NT2/D1 (cell line): Measurements from ENCODE around the gene DTNB.

Experiments used
- DNase-seq: peaks from one replicate; pipeline ENCODE4 v3.0.0-alpha.2; 2011; ENCODE audit warnings: low read depth, low spot score
- H3K27me3 ChIP-seq: 2 replicates; pipeline ENCODE4 v1.6.0; 2011; ENCODE audit warnings: mild to moderate bottlenecking; ENCODE audit not compliant: insufficient read length, insufficient read depth
- H3K36me3 ChIP-seq: 2 replicates; pipeline ENCODE4 v1.6.1; 2011; ENCODE audit warnings: mild to moderate bottlenecking, low read length, mixed read lengths; ENCODE audit not compliant: insufficient read depth, insufficient read length
- H3K4me1 ChIP-seq: 2 replicates; pipeline ENCODE4 v1.5.1; 2011; ENCODE audit not compliant: insufficient read depth, insufficient read length
- H3K4me3 ChIP-seq: 2 replicates; pipeline ENCODE4 v1.5.1; 2011; ENCODE audit warnings: low read depth; ENCODE audit not compliant: insufficient read length
- H3K9ac ChIP-seq: 2 replicates; pipeline ENCODE4 v1.6.0; 2011; ENCODE audit warnings: low read depth; ENCODE audit not compliant: insufficient read length
- H3K9me3 ChIP-seq: 2 replicates; pipeline ENCODE4 v1.5.1; 2011; ENCODE audit warnings: mild to moderate bottlenecking, low read length; ENCODE audit not compliant: insufficient read depth
- SUZ12 ChIP-seq: IDR thresholded peaks from 2 replicates; pipeline ENCODE4 v1.6.1; 2011; ENCODE audit not compliant: insufficient read length, insufficient read depth; ENCODE audit errors: extremely low read depth
- YY1 ChIP-seq: IDR thresholded peaks from 2 replicates; pipeline ENCODE4 v1.6.1; 2011; ENCODE audit not compliant: insufficient read length, insufficient read depth
- ZNF274 ChIP-seq: IDR thresholded peaks from 2 replicates; pipeline ENCODE4 v1.6.1; 2011; ENCODE audit warnings: mild to moderate bottlenecking, low read depth, low read length

DTNB gene

DNA sequence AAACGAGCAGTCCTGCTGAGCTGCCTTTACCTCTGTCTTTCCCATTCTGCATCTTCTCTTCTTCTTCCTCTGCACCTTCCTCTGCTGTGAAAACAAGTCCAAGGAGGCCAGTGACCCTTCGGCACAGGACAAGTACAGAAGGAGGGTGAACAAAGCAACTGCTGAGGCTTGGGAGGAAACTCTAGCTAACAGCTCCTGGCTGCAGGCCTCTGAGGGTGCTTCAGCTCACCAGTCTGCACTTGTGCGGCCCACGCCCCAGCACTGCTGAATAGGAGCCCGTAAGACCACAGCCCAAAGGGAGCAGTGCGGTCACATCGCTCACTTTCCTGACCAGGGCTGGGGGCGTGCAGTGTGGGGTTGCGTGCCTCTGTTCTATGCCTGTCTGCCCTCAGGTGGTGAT lies 289.6 kb downstream of the DTNB start:
- TF ChIP-seq SUZ12 (no peak), YY1 (no peak), ZNF274 (no peak)
- Histone ChIP-seq H3K4me1 (peaks cover 13% of the 10 kb centered on the region), H3K27me3 (no peaks in the 10 kb centered on the region), H3K36me3 (no peaks in the 10 kb centered on the region), H3K9me3 (no peaks in the 10 kb centered on the region), H3K4me3 (no peak overlapping the region), H3K9ac (no peak overlapping the region)
- no peak for DNase-seq

DNA sequence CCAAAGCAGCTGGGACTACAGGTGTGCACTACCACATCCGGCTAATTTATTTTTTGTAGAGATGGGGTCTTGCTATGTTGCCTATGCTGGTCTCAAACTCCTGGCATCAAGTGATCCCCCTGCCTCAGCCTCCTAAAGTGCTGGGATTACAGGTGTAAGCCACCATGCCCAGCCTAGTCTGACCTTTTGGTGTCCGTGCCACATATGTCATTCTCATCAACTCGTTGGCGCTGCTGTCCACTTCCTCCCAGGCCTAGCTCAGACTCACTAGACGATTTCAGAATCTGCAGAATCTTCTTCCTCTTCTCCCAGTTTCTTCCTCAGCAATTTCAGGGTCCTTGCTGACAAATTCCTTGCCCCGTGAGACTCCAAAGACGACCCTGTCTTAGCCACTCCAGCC lies 291.9 kb downstream of the DTNB start:
- no peaks in the 10 kb centered on the region for H3K27me3 ChIP-seq
- peaks cover 7% of the 10 kb centered on the region for H3K4me1 ChIP-seq
- no peak for DNase-seq
- H3K9ac ChIP-seq: no peak overlapping the region
- TF ChIP-seq YY1 (no peak), SUZ12 (no peak), ZNF274 (no peak)
- no peak overlapping the region for H3K4me3 ChIP-seq
- H3K36me3 ChIP-seq: no peaks in the 10 kb centered on the region
- no peaks in the 10 kb centered on the region for H3K9me3 ChIP-seq

DNA sequence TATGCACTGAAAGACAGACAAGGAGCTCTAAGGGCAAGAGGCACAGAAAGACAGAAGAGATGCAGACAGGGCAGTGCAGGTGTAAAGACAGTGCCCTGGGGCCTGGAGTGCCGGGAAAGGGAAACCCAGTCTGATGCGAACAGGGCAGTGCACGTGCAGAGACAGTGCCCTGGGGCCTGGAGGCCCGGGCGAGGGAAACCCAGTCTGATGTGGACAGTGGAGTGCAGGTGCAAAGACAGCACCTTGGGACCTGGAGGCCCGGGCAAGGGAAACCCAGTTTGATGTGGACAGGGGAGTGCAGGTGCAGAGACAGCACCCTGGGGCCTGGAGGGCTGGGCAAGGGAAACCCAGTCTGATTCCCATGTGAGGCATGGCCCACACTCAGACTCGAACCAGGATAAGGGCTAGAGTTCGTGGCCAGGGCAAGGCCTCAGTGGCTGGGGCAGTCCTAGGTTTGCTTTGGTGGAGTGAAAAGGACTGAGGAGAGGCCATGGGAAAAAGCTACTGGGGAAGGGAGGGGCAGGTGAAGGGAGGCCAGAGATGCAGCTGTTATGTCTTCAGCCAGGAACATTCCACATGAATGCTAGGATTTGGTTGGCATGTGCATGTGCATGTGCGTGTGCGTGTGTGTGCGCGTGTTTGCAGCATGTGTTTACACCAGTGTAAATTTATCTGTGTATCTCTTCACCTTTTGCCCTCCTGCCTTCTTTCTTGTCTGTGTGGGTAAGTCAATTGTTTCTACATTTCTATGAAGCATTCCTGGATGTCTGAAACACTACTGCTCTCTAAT lies 292.6 kb downstream of the DTNB start:
- no peak for DNase-seq
- H3K9ac ChIP-seq: no peak overlapping the region
- H3K4me1 ChIP-seq: peaks cover 9% of the 10 kb centered on the region
- H3K27me3 ChIP-seq: peaks cover 1% of the 10 kb centered on the region
- H3K4me3 ChIP-seq: no peak overlapping the region
- no peaks in the 10 kb centered on the region for H3K36me3 ChIP-seq
- no peak for TF ChIP-seq YY1
- TF ChIP-seq SUZ12: no peak
- no peak for TF ChIP-seq ZNF274
- no peaks in the 10 kb centered on the region for H3K9me3 ChIP-seq

DNA sequence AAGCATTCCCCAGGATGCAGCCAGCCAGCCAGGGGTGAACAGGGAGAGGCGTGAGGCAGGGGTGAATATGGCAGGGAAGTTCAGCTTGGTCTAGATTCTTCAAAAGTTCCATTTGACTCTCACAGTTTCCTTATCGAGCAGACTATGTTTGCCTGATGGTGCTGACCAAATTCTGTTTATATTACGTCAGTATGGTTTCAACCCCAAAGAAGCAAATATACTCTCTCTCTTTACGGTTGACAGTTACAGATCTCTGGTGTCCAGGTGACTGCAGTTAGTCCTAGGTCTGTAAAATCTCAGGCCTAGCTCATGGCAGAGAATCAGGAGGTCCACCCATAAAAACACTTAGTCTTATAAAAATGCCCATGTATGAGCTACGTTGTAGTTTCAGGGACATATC lies 293.4 kb downstream of the DTNB start:
- Histone ChIP-seq H3K9ac (no peak overlapping the region), H3K4me3 (no peak overlapping the region), H3K9me3 (no peaks in the 10 kb centered on the region), H3K4me1 (peaks cover 9% of the 10 kb centered on the region), H3K27me3 (peaks cover 3% of the 10 kb centered on the region), H3K36me3 (no peaks in the 10 kb centered on the region)
- no peak for DNase-seq
- TF ChIP-seq YY1 (no peak), ZNF274 (no peak), SUZ12 (no peak)

DNA sequence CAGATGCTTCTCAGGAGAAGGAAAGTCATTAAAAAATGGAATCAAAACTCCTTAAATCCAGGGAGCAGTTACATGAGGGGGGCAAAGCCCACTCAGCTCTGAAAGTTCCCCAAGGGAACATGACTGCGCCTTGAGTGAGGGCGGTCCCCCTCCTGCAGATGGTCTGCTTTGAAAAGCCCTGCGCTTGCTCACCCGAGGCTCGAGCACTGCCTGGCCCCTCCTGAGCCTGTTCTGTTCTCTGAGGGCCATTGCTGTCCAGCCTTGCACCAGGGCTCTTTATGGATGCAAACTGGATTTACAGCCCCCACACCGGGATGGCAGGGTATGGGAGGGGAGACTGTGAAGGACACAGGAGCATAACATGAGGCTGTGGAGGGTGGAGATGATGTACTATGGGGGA lies 293.8 kb downstream of the DTNB start:
- no peak for TF ChIP-seq SUZ12
- TF ChIP-seq YY1: no peak
- TF ChIP-seq ZNF274: no peak
- H3K4me1 ChIP-seq: peaks cover 9% of the 10 kb centered on the region
- H3K4me3 ChIP-seq: no peak overlapping the region
- peaks cover 3% of the 10 kb centered on the region for H3K27me3 ChIP-seq
- H3K36me3 ChIP-seq: no peaks in the 10 kb centered on the region
- DNase-seq: no peak
- H3K9me3 ChIP-seq: no peaks in the 10 kb centered on the region
- H3K9ac ChIP-seq: no peak overlapping the region

DNA sequence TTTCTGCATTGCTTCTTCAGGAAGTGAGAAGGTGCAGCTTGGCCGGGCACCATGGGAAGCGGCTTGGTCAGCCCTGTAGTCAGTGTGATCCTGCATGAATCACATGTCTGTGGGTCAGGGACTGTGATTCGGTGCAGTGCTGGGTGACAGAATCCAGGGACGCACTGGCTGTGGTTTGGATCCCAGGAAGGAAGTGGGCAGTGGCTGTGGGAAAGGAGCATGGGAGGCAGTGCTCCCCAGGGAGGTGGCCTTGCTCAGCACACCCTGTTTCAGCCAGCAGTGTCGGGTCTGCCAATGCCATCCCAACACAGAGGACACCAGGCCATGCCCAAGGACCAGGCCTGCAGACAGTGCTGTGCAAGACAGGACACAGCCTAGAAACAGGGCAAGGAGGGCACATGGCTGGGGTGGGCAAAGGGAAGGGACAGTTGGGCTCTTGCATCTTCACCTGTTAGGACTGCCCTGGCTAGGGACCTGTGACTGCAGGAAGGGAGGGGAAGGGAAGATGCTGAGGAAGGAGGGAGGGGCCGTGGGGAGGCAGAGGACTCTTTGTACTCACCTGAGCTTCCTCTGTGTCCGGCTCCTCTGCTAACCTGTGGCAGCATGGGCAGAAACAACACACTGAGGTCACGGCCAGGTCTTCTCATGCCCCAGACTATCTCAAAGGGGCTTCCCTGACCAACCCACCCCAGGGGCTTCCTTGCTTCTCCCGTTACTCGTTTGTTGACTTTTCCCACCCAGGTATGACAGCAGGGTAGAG lies 294.5 kb downstream of the DTNB start:
- Histone ChIP-seq H3K4me1 (peaks cover 9% of the 10 kb centered on the region), H3K4me3 (no peak overlapping the region), H3K9ac (peak overlapping the region; percentile 26), H3K27me3 (peaks cover 3% of the 10 kb centered on the region), H3K36me3 (no peaks in the 10 kb centered on the region), H3K9me3 (no peaks in the 10 kb centered on the region)
- TF ChIP-seq SUZ12 (no peak), YY1 (no peak), ZNF274 (no peak)
- DNase-seq: no peak

DNA sequence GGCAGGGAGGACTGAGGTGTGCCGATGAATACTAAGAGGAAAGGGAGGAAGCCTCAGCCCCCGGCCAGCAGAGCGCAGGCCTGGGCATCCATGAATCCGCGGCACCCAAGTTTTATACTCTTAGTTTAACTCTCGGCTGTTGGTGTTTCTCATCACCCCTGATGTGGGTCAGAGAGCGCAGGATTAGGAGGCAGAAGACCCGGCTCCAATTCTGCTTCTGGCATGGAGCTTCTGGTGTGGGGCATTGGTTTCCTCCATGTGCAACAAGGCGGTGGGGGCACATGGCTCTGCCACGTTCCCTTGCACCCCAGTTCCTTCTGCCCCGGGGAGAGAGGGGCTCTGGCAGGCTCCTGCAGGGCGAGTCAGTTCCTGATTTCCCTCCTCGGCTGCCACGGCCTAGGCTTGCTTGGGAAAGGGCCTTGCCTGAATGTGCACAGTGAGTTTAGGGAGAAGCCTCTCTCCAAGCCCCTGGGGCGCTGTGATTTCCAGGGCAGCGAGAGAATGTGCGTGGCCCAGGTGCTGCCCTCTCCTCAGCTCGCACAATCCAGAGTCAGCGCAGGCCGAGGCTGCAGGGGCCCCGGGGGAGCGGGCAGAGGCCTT lies 295.5 kb downstream of the DTNB start:
- H3K9ac ChIP-seq: peak overlapping the region; percentile 63
- no peaks in the 10 kb centered on the region for H3K36me3 ChIP-seq
- DNase-seq: no peak
- no peak overlapping the region for H3K4me3 ChIP-seq
- TF ChIP-seq SUZ12: no peak
- no peak for TF ChIP-seq ZNF274
- no peak for TF ChIP-seq YY1
- H3K27me3 ChIP-seq: peaks cover 3% of the 10 kb centered on the region
- H3K4me1 ChIP-seq: peaks cover 7% of the 10 kb centered on the region
- H3K9me3 ChIP-seq: no peaks in the 10 kb centered on the region
